Measurements from ENCODE around the gene FBXL3.

Gene FBXL3

GRCh38 chr13:77056886-77057285 is 29.9 kb upstream of the FBXL3 start:
- ChIA-PET CTCF (interaction anchor here (1.3 kb wide), 1 partner anchor 14 kb away, joined by 3 read pairs; no protein-coding TSS in a partner anchor), POLR2A (no interaction called here)
- no peak for TF ChIP-seq CTCF (IDR thresholded peaks at IDR 0.05; ENCODE audit: insufficient read depth, low read length, missing control alignments)
- no peak overlapping the region for H3K4me3 ChIP-seq (ENCODE audit: low read depth, low read length)
- no peak for DNase-seq (ENCODE audit: low read depth, low spot score)

- DNase-seq (ENCODE audit: low read depth, low spot score) = no peak
- ChIA-PET CTCF (interaction anchor here (1.3 kb wide), 1 partner anchor 14 kb away, joined by 3 read pairs; no protein-coding TSS in a partner anchor), POLR2A (no interaction called here)
- no peak for TF ChIP-seq CTCF (IDR thresholded peaks at IDR 0.05; ENCODE audit: insufficient read depth, low read length, missing control alignments)
- H3K4me3 ChIP-seq (ENCODE audit: low read depth, low read length) = no peak overlapping the region
Measured at GRCh38 chr13:77056382-77056781, 29.4 kb upstream of the FBXL3 start.

GRCh38 chr13:77055158-77055557 is 28.2 kb upstream of the FBXL3 start:
- POLR2A ChIA-PET = no interaction called here
- no peak for DNase-seq (ENCODE audit: low read depth, low spot score)
- no peak for TF ChIP-seq CTCF (IDR thresholded peaks at IDR 0.05; ENCODE audit: insufficient read depth, low read length, missing control alignments)
- CTCF ChIA-PET = no interaction called here
- H3K4me3 ChIP-seq (ENCODE audit: low read depth, low read length) = no peak overlapping the region

GRCh38 chr13:77053192-77053591 is 26.2 kb upstream of the FBXL3 start:
- TF ChIP-seq CTCF (IDR thresholded peaks at IDR 0.05; ENCODE audit: insufficient read depth, low read length, missing control alignments) = no peak
- DNase-seq (ENCODE audit: low read depth, low spot score) = no peak
- no peak overlapping the region for H3K4me3 ChIP-seq (ENCODE audit: low read depth, low read length)
- ChIA-PET POLR2A (no interaction called here), CTCF (no interaction called here)

- H3K4me3 ChIP-seq (ENCODE audit: low read depth, low read length) = no peak overlapping the region
- ChIA-PET CTCF (no interaction called here), POLR2A (no interaction called here)
- DNase-seq (ENCODE audit: low read depth, low spot score) = no peak
- no peak for TF ChIP-seq CTCF (IDR thresholded peaks at IDR 0.05; ENCODE audit: insufficient read depth, low read length, missing control alignments)
Measured at GRCh38 chr13:77048681-77049080, 21.7 kb upstream of the FBXL3 start.

- POLR2A ChIA-PET = no interaction called here
- H3K4me3 ChIP-seq (ENCODE audit: low read depth, low read length) = no peak overlapping the region
- DNase-seq (ENCODE audit: low read depth, low spot score) = no peak
- CTCF ChIA-PET = no interaction called here
- TF ChIP-seq CTCF (IDR thresholded peaks at IDR 0.05; ENCODE audit: insufficient read depth, low read length, missing control alignments) = no peak
Measured at GRCh38 chr13:77047649-77048343, 20.8 kb upstream of the FBXL3 start.
